ENCODE measurements around the gene PRSS21.

PRSS21 gene

DNA sequence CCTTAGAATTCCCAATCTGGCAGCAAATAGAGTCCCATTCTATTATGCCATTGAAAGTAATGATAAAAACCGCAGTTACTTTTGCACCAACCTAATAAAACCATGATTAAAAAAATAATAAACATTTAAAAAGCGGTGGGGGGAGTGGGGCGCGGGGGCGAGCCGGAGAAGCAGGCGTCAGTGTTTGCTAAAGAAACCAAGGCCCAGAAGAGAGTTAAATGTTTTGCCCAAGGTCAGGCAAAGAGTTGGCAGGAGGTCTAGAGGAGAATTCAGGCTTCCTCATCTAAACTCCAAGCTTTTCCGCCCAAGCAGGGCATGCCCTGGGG is 50.6 kb downstream of the PRSS21 start:
- no peak for DNase-seq (ENCODE audit: low read depth in 2 of 2)

DNA sequence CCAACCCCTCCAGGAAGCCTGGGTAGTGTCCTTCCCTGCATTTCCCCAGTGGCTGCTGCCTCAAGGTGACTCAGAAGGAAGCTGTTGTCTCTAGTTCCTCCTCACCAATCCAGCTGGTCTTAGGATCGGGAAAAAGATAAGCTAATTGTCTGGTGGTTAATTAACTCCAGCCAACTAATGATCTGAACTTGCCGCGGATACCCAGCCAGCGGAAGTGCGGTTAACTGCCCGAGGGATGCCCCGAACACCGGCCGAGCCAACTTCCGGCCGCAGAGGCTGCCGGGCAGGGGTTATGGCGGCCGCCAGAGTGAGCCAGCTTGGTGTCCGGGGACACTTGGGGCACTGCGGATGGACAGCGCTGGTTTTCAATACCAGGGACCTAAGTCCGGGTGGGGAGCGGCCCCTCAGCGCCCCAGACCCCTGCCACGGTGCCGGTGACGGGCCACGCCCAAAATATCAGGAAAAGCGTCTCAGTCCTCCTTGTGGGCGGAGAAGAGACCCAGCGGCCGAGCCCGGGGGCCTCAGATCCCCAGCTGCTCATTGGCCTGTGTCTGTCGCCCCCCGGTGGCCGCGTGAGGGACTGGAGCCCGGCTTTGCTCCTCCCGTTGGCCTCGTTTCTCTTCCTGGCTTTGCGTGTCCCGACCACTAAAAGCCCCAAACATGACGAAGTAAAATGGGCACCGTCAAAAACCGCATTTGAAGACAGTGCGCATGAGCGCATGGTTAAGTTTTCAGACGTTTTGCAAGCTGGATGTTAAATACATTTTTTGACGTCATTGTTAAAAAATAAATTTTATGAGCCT is 51.2 kb downstream of the PRSS21 start:
- DNase-seq (ENCODE audit: low read depth in 2 of 2): peak; percentile 87 to 90

Data from stimulated activated CD8-positive, alpha-beta memory T cell treated with anti-CD3 and anti-CD28 coated beads, Interleukin-7, amount 100 ng/mL, for 1 hour (primary cell).